GM19025 (cell line): ENCODE measurements around the gene SGCA.

Source experiments
- ATAC-seq: cut with Tn5 transposase; IDR thresholded peaks from one replicate; pipeline ENCODE4 v1.9.1; 2021; ENCODE audit warnings: mild to moderate bottlenecking, low read depth, moderate library complexity; ENCODE audit not compliant: unreplicated experiment

SGCA gene

DNA sequence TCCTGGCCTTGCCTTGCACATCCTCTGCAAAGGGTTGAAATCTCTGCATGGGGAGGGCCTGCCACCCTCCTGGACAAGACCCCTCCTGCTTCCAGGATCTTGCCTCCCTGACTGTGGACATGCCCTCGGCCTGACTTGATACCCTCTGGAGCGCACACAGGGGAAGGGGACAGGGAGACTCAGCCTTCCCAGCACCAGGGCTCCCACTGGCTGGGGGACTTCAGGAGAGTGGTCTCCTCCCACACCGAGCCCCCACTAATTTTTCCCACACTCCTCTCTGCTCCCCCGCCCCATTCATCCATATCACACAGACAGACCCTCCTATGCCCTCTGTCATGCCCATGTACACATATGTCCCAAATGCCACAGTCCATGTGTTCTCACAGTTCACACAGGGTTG lies 14.3 kb downstream of the SGCA start:
- ATAC-seq, result no peak

DNA sequence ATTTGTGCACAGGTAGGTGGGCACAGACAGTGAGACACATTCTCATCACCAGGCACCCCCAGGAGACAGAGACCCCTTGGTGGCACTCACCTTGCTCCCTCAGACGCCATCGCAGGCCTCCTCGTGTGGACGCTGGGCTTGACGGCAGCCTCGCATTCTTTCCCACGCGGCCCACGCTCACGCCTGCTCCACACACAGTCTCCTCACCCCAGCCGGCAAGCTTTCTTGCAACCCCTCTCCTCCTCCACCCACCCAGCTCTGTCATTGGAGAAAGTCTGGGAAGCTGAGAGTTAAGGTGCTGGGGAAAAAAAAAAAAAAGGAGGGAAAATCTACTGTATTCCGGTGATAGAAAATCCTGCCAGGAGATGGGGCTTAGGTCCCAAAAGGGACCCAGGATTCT lies 14.8 kb downstream of the SGCA start:
- ATAC-seq, result no peak

- ATAC-seq, result no peak
These were observed 15.3 kb downstream of the SGCA start for GRCh38 chr17:50181144-50181543.

- no peak for ATAC-seq
These were observed 16.1 kb downstream of the SGCA start for GRCh38 chr17:50181591-50182560.

- no peak for ATAC-seq
These were observed 17.1 kb downstream of the SGCA start for GRCh38 chr17:50182783-50183420.

DNA sequence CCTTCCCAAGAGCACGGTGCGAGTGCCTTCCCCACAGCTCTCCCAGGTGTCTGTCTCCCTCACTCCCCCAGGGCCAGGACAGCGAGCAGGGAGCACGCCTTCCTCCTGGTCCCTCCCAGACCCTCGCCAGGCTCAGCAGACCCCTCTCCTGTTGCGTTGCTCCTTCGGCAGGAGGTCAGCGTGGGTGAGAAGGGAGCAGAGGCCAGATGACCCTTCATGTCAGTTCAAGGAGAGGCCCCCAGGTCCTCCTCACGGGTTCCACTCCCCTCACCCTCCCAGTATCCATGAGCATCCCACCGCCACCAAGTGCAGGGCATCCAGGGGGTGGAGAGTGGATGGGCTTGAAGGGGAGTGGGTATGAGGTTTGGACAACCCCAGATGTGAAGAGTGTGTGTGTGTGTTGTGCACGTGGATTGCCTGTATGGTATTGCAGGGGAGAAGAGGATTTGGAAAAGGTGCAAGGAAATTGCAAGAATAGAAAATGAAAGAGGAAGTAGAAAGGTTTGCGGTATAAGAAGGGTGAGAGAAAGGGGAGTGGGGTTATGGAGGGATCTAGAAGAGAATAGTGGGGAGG lies 17.7 kb downstream of the SGCA start:
- no peak for ATAC-seq

GRCh38 chr17:50184064-50184463 lies 18.3 kb downstream of the SGCA start:
- ATAC-seq, result no peak

- no peak for ATAC-seq
These were observed 19.0 kb downstream of the SGCA start for GRCh38 chr17:50184611-50185398.

DNA sequence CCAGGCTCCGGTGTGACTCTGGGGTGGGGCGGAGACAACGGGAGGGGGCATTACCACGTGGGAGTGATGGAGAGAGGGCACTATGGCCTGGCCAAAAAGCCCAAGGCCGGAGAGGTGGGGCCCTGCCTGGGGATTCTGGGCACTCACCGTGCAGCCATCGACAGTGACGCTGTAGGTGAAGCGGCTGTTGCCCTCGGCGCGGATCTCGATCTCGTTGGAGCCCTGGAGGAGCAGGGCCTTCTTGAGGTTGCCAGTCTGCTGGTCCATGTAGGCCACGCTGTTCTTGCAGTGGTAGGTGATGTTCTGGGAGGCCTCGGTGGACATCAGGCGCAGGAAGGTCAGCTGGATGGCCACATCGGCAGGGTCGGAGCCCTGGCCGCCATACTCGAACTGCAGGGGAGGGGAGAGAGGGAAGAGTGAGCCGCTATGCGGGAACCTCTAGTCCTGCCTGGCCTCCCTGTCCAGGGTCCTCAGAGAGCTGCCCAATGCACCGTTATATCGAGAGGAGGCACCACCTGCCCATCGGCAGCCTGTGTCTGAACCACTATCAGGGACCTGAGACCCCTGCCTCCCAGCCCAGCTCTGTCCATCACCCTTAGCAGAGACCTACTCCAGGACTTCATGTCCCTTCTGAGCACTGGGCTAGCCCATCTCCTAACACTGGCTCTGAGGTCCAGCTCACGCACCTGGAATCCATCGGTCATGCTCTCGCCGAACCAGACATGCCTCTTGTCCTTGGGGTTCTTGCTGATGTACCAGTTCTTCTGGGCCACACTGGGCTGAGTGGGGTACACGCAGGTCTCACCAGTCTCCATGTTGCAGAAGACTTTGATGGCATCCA lies 20.0 kb downstream of the SGCA start:
- ATAC-seq, result no peak

- ATAC-seq, result no peak
These were observed 21.0 kb downstream of the SGCA start for GRCh38 chr17:50186661-50187393.

- no peak for ATAC-seq
These were observed 21.6 kb downstream of the SGCA start for GRCh38 chr17:50187394-50187725.

- ATAC-seq, result no peak
These were observed 22.1 kb downstream of the SGCA start for GRCh38 chr17:50187751-50188530.

- ATAC-seq, result no peak
These were observed 22.7 kb downstream of the SGCA start for GRCh38 chr17:50188531-50188920.

DNA sequence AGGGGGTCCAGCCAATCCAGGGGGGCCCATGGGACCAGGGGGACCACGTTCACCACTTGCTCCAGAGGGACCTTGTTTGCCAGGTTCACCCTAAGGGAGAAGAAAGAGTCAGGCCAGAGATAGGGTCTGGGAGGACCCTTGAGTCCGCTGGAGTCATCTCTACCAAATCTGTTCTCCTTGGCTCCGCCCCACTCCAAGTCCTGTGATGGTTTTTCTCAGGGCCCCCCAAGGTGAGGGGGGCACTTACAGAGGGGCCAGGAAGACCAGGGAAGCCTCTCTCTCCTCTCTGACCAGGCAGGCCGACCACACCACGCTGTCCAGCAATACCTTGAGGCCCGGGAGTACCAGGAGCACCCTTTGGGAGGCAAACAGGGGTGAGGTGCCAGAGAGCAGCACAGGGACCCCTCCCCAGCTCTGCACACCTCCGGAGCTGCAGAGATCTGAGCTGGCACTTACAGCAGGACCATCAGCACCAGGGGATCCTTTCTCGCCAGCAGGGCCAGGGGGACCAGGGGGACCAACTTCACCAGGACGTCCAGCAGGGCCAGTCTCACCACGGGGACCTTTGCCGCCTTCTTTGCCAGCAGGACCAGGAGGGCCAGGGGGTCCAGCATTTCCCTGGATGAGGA lies 23.2 kb downstream of the SGCA start:
- no peak for ATAC-seq

GRCh38 chr17:50189550-50190292 lies 23.9 kb downstream of the SGCA start:
- no peak for ATAC-seq

GRCh38 chr17:50190293-50190602 lies 24.4 kb downstream of the SGCA start:
- no peak for ATAC-seq

DNA sequence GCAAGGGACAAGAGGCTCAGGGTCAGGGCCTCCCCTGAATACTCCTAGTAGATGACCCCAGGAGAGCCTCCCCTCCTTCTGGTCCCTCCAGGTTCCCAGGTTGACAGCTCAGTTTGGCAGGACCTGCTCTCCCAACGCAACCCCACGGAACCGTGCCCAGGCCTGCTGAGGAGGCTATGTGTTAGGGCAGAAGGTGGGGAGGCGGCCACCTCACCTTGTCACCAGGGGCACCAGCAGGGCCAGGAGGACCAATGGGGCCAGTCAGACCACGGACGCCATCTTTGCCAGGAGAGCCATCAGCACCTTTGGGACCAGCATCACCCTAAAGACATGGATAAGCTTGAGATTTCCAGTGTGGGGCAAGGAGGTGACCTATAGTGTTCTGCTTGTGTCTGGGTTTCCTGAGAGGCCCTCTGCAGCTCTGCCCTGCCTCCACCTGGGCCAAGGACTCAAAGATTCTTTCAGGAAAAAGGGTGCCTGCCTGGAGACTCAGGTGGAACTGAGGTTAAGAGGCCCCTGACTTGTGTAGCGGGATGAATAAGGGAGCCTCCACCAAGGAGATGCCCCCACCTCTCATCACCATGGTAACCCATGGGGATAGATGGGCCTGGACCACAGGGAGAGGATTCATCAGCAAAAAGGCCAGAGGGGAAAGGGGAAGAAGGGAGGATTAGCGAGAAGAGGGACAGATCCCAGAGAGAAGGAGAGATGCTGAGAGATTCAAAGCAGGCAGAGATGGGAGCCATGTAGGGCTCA lies 25.0 kb downstream of the SGCA start:
- no peak for ATAC-seq
